HepG2 (cell line): ENCODE results near the gene C20orf202. TPM values are rescaled to one million over a fixed set of nuclear protein-coding genes. Genes with fewer than 3 reads are reported as not detected.

Experiments used
- ATAC-seq: fragments of 200-7000 bp; cut with Tn5 transposase; 3 replicates; pipeline ENCODE4 v1.9.1; 2020; ENCODE audit warnings: mild to moderate bottlenecking, moderate library complexity
- BruUV-seq: library from RNA; stranded (reverse); fragments of 400-500 nt; replicated peaks from 2 replicates; lab custom pipeline; 2021; lab: Mats Ljungman, UMichigan
- CTCF ChIA-PET: fragments of 300-600 bp; formaldehyde crosslinking; extraction: SDS; loops from one replicate; lab custom pipeline; 2021; ENCODE audit warnings: low total read pairs, inconsistent platforms, low intra/inter-chr PET ratio; lab: Yijun Ruan, JAX
- POLR2A ChIA-PET: fragments of 350-600 bp; sonication (Branson Sonifier 250); formaldehyde crosslinking; loops from one replicate; lab custom pipeline; 2020; ENCODE audit warnings: antibody characterized with exemption, inconsistent platforms; lab: Yijun Ruan, JAX
- DNase-seq: peaks from one replicate; pipeline ENCODE4 v3.0.0-alpha.2; 2015; ENCODE audit warnings: low spot score
- FAIRE-seq: peaks from 3 replicates; lab custom pipeline; 2011; peaks lifted over from hg19 to GRCh38; lab: Jason Lieb, UNC
- H2AFZ ChIP-seq: one replicate; pipeline ENCODE4 v1.6.1; 2011; ENCODE audit warnings: low read length, inconsistent platforms
- H3K27ac ChIP-seq: fragments of 300-600 bp; 3 replicates; pipeline ENCODE4 v1.8.0; 2011; ENCODE audit warnings: mixed run types, mild to moderate bottlenecking, mixed read lengths, low read length, inconsistent platforms; ENCODE audit not compliant: insufficient read depth; ENCODE audit errors: extremely low read length
- H3K27me3 ChIP-seq, 2 experiments: fragments of 200-600 bp in 1 of 2; 2 replicates in 1 of 2; 3 replicates in 1 of 2; pipeline versions ENCODE4 v1.6.0 to v1.8.0; 2011; ENCODE audit warnings: low read length in 2 of 2, mild to moderate bottlenecking in 2 of 2, moderate library complexity in 2 of 2, inconsistent platforms in 1 of 2; ENCODE audit not compliant: insufficient read depth in 2 of 2, control insufficient read depth in 1 of 2
- H3K36me3 ChIP-seq, 2 experiments: fragments of 200-600 bp in 1 of 2; replicated peaks in 1 of 2; 2 replicates in 1 of 2; 3 replicates in 1 of 2; pipeline versions ENCODE4 v1.5.1 to v1.8.0; 2011; ENCODE audit warnings: low read length in 2 of 2, inconsistent platforms in 1 of 2; ENCODE audit not compliant: insufficient read depth in 2 of 2, control insufficient read depth in 1 of 2
- H3K4me1 ChIP-seq: 2 replicates; pipeline ENCODE4 v1.5.1; 2012; ENCODE audit warnings: low read length, inconsistent platforms; ENCODE audit not compliant: insufficient read depth
- H3K4me2 ChIP-seq: 2 replicates; pipeline ENCODE4 v1.6.0; 2011; ENCODE audit warnings: low read depth, low read length, inconsistent platforms
- H3K4me3 ChIP-seq, 3 experiments: fragments of 200-600 bp in 1 of 3; sonication (generic), shearing (Covaris generic) in 1 of 3; replicated peaks in 1 of 3; 2 replicates each; pipeline ENCODE4 v1.5.1; 2011 to 2016; ENCODE audit warnings: low read length in 3 of 3, inconsistent platforms in 2 of 3, low read depth in 2 of 3, mild to moderate bottlenecking in 2 of 3, control low read depth in 1 of 3, mixed read lengths in 1 of 3; ENCODE audit not compliant: insufficient read depth in 1 of 3
- H3K79me2 ChIP-seq: one replicate; pipeline ENCODE4 v1.6.1; 2011; ENCODE audit warnings: low read length, inconsistent platforms; ENCODE audit not compliant: insufficient read depth
- H3K9ac ChIP-seq: 2 replicates; pipeline ENCODE4 v1.6.0; 2011; ENCODE audit warnings: mild to moderate bottlenecking, low read depth, low read length, inconsistent platforms; ENCODE audit not compliant: insufficient read depth
- H3K9me3 ChIP-seq: 2 replicates; pipeline ENCODE4 v1.5.1; 2012; ENCODE audit warnings: mild to moderate bottlenecking, low read length
- H4K20me1 ChIP-seq: 2 replicates; pipeline ENCODE4 v1.6.0; 2011; ENCODE audit warnings: inconsistent platforms, mild to moderate bottlenecking, low read length, moderate library complexity; ENCODE audit not compliant: insufficient read depth
- ARHGAP35 ChIP-seq: sonication (generic); formaldehyde crosslinking; IDR thresholded peaks from 2 replicates; pipeline ENCODE4 v1.9.0; 2022; ENCODE audit warnings: mild to moderate bottlenecking, inconsistent platforms, moderate library complexity, missing genetic modification reagents, borderline replicate concordance
- ETV6 ChIP-seq: sonication (generic); formaldehyde crosslinking; conservative IDR thresholded peaks from 2 replicates; pipeline ENCODE4 v1.4.0; 2020; ENCODE audit warnings: missing genetic modification reagents
- FOXC1 ChIP-seq: sonication (generic); formaldehyde crosslinking; IDR thresholded peaks from 2 replicates; pipeline ENCODE4 v1.8.0; 2022; ENCODE audit warnings: mild to moderate bottlenecking, missing genetic modification reagents, borderline replicate concordance
- HNF4A ChIP-seq: sonication (generic); formaldehyde crosslinking; IDR thresholded peaks from 2 replicates; pipeline ENCODE4 v1.4.0; 2020; ENCODE audit warnings: missing genetic modification reagents
- HNRNPK ChIP-seq: fragments of 200-400 bp; formaldehyde crosslinking; IDR thresholded peaks from 2 replicates; pipeline ENCODE4 v1.6.1; 2018; ENCODE audit warnings: low read length, low read depth, moderate library complexity, mild to moderate bottlenecking; ENCODE audit not compliant: poor library complexity, severe bottlenecking
- HOXA3 ChIP-seq: sonication (generic); formaldehyde crosslinking; IDR thresholded peaks from 2 replicates; pipeline ENCODE4 v1.5.0; 2020; ENCODE audit warnings: missing genetic modification reagents
- PCBP1 ChIP-seq: fragments of 200-400 bp; formaldehyde crosslinking; IDR thresholded peaks from 2 replicates; pipeline ENCODE4 v1.6.1; 2017; ENCODE audit warnings: mild to moderate bottlenecking, low read depth, low read length, borderline replicate concordance
- REPIN1 ChIP-seq: sonication (generic); formaldehyde crosslinking; IDR thresholded peaks from 2 replicates; pipeline ENCODE4 v1.8.0; 2022; ENCODE audit warnings: missing genetic modification reagents, low read depth, mild to moderate bottlenecking, borderline replicate concordance
- SAP130 ChIP-seq: IDR thresholded peaks from 2 replicates; pipeline ENCODE4 v1.6.1; 2016; ENCODE audit warnings: low read depth
- SP4 ChIP-seq: sonication (generic); formaldehyde crosslinking; IDR thresholded peaks from 2 replicates; pipeline ENCODE4 v1.8.1; 2023; ENCODE audit warnings: mild to moderate bottlenecking, missing genetic modification reagents
- TEF ChIP-seq: sonication (generic); formaldehyde crosslinking; IDR thresholded peaks from 2 replicates; pipeline ENCODE4 v1.5.0; 2020; ENCODE audit warnings: missing genetic modification reagents
- TRIM22 ChIP-seq: fragments of 450-650 bp; IDR thresholded peaks from 2 replicates; pipeline ENCODE4 v1.6.1; 2017
- ZFX ChIP-seq: sonication (generic); formaldehyde crosslinking; IDR thresholded peaks from 2 replicates; pipeline ENCODE4 v1.4.0; 2020; ENCODE audit warnings: mild to moderate bottlenecking, low read depth, missing genetic modification reagents, moderate library complexity
- ZNF225 ChIP-seq: sonication (generic); formaldehyde crosslinking; IDR thresholded peaks from 2 replicates; pipeline ENCODE4 v1.4.0; 2020; ENCODE audit warnings: mild to moderate bottlenecking, missing genetic modification reagents
- ZNF263 ChIP-seq: sonication (generic); formaldehyde crosslinking; IDR thresholded peaks from 2 replicates; pipeline ENCODE4 v1.4.0; 2020; ENCODE audit warnings: missing genetic modification reagents
- ZNF768 ChIP-seq: sonication (generic); formaldehyde crosslinking; IDR thresholded peaks from 2 replicates; pipeline ENCODE4 v1.4.0; 2020; ENCODE audit warnings: missing genetic modification reagents
- ZNF777 ChIP-seq: sonication (generic); formaldehyde crosslinking; IDR thresholded peaks from 2 replicates; pipeline ENCODE4 v1.4.0; 2020; ENCODE audit warnings: missing genetic modification reagents
- ZNF790 ChIP-seq: sonication (generic); formaldehyde crosslinking; IDR thresholded peaks from 2 replicates; pipeline ENCODE4 v1.8.0; 2022; ENCODE audit warnings: missing genetic modification reagents, mild to moderate bottlenecking, borderline replicate concordance
- WGBS: methylation state at CpG from one replicate; pipeline ENCODE4 v1.1.6; 2017; ENCODE audit warnings: low lambda C conversion rate; 5-methylcytosine and 5-hydroxymethylcytosine counted together
- in situ Hi-C: cut with HindIII; loops from 2 replicates; pipeline ENCODE4 v1.10.0; 2017; ENCODE audit warnings: low pct_unique_long_range_greater_than_20kb; ENCODE audit not compliant: extremely low pct_ligation_motif_present
- intact Hi-C: fragments of 100-400 bp; cut with micrococcal nuclease; formaldehyde crosslinking; loops from one replicate; pipeline ENCODE4 v1.10.0; 2022; ENCODE audit not compliant: unreplicated experiment
- polyA plus RNA-seq, 8 experiments: library from polyadenylated mRNA; depleted of rRNA in 3 of 8; stranded (reverse) in 7 of 8; unstranded in 1 of 8; fragments of >200 nt; fragmentation: Illumina TruSeq in 4 of 8; extraction: Trizol in 4 of 8; gene quantifications; 2 replicates each; pipeline versions ENCODE4 v1.2.1 to v1.2.3, GENCODE V29; 2011 to 2016; ENCODE audit warnings: low read depth in 4 of 8, missing spikeins in 1 of 8, mixed read lengths in 1 of 8; ENCODE audit not compliant: insufficient read depth in 1 of 8
- total RNA-seq, 5 experiments: library from RNA; depleted of rRNA; stranded (reverse); fragments of >200 nt; fragmentation: Illumina TruSeq; extraction: Trizol; gene quantifications; 2 replicates each; pipeline ENCODE4 v1.2.3, GENCODE V29; 2016; ENCODE audit warnings: low read depth in 1 of 5
- TF ChIP-seq, protein P1 (sequence below): sonication (generic); formaldehyde crosslinking; IDR thresholded peaks from 2 replicates; pipeline ENCODE4 v1.4.0; 2020; ENCODE audit warnings: missing genetic modification reagents
- TF ChIP-seq, protein P2 (sequence below): sonication (generic); formaldehyde crosslinking; IDR thresholded peaks from 2 replicates; pipeline ENCODE4 v1.8.0; 2022; ENCODE audit warnings: mild to moderate bottlenecking, missing genetic modification reagents, moderate library complexity

Gene C20orf202
- total and polyA plus RNA-seq, 2 of the 13 experiments (the other 11 are each of a cell fraction or from before 2014, with no cell fraction given) = 0.20 to 1.2 TPM

DNA sequence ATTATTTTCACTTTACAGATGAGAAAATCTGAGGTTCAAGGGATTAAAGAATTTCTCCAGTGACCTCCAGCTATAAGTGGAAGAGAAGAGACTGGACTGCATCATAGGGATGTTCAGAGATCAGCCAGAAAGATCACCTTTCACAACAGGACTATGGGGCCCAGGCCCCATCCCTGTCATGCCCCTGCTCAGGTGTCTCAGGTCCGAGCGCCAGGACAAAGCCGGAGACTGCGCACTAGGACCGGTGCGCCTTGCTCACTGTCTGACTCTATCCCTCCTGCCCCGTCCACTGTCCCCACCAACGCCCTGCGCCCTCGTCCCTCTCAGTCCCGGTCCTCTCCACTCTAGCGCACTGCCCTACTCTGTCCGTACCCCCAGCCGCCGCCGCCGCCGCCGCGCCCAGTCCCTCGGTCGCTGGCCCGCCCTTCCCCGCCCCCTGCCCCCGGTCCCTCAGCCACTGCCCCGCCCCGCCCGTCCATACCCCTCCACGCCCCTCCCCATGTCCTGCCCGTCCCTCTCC, 22.1 kb downstream of the C20orf202 start:
- H3K36me3 ChIP-seq = no peaks in the 10 kb centered on the region
- CTCF ChIA-PET = no interaction called here
- intact Hi-C loops = loop anchor here (5.0 kb wide), 1 partner anchor 103 kb away; no protein-coding TSS in a partner anchor
- peak overlapping the region; percentile 91 for H3K4me2 ChIP-seq
- H3K4me1 ChIP-seq = peaks cover 13% of the 10 kb centered on the region
- H3K27ac ChIP-seq = no peak overlapping the region
- POLR2A ChIA-PET = no interaction called here
- in situ Hi-C loops = no loop called here
- peak; percentile 91 for ATAC-seq
- H3K9me3 ChIP-seq = no peaks in the 10 kb centered on the region
- no peaks in the 10 kb centered on the region for H3K79me2 ChIP-seq
- peak overlapping the region; percentile 54 to 78 (median 55); a peak in 5 of 6 replicates for H3K4me3 ChIP-seq
- H3K27me3 ChIP-seq = peaks cover 4 to 27% of the 10 kb centered on the region in 2 experiments
- FAIRE-seq = no peak
- DNase-seq = peak; percentile 65
- H4K20me1 ChIP-seq = no peaks in the 10 kb centered on the region; the same call in 1 of the 2 replicates
- BruUV-seq = no TSS peak
- 4% methylated on average over 30 of the region's 30 CpGs for WGBS
- H2AFZ ChIP-seq = no peak overlapping the region
- peak overlapping the region; percentile 51; the same call in 1 of the 2 replicates for H3K9ac ChIP-seq
- TF ChIP-seq ZNF263 (CRISPR knock-in tag) = peak; percentile 74
- TF ChIP-seq ZNF790 (CRISPR knock-in tag) = no peak
- TF ChIP-seq ZFX (CRISPR knock-in tag) = 0 out of 2 replicates have a peak, but pooled peaks have one; percentile 14
- no peak for TF ChIP-seq ZNF777
- TF ChIP-seq REPIN1 (CRISPR knock-in tag) = 0 out of 2 replicates have a peak, but pooled peaks have one; percentile 33
- 0 out of 2 replicates have a peak, but pooled peaks have one; percentile 12 for TF ChIP-seq HOXA3 (CRISPR knock-in tag)
- peak; percentile 36; the same call in 1 of the 2 replicates for TF ChIP-seq SAP130 (CRISPR knock-in tag)
- TF ChIP-seq TEF (CRISPR knock-in tag) = no peak
- peak; percentile 64; the same call in 1 of the 2 replicates for TF ChIP-seq SP4
- TF ChIP-seq, protein P1, sequence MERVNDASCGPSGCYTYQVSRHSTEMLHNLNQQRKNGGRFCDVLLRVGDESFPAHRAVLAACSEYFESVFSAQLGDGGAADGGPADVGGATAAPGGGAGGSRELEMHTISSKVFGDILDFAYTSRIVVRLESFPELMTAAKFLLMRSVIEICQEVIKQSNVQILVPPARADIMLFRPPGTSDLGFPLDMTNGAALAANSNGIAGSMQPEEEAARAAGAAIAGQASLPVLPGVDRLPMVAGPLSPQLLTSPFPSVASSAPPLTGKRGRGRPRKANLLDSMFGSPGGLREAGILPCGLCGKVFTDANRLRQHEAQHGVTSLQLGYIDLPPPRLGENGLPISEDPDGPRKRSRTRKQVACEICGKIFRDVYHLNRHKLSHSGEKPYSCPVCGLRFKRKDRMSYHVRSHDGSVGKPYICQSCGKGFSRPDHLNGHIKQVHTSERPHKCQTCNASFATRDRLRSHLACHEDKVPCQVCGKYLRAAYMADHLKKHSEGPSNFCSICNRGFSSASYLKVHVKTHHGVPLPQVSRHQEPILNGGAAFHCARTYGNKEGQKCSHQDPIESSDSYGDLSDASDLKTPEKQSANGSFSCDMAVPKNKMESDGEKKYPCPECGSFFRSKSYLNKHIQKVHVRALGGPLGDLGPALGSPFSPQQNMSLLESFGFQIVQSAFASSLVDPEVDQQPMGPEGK (CRISPR knock-in tag) = peak; percentile 54
- TF ChIP-seq ZNF768 = peak; percentile 30; the same call in 1 of the 2 replicates
- TF ChIP-seq ARHGAP35 = no peak
- 0 out of 2 replicates have a peak, but pooled peaks have one; percentile 31 for TF ChIP-seq PCBP1
- TF ChIP-seq FOXC1 (CRISPR knock-in tag) = 0 out of 2 replicates have a peak, but pooled peaks have one; percentile 10
- TF ChIP-seq HNF4A (CRISPR knock-in tag) = peak; percentile 28; the same call in 1 of the 2 replicates
- TF ChIP-seq HNRNPK = peak; percentile 82
- TF ChIP-seq ETV6 = 0 out of 2 replicates have a peak, but pooled peaks have one; percentile 43
- TF ChIP-seq, protein P2, sequence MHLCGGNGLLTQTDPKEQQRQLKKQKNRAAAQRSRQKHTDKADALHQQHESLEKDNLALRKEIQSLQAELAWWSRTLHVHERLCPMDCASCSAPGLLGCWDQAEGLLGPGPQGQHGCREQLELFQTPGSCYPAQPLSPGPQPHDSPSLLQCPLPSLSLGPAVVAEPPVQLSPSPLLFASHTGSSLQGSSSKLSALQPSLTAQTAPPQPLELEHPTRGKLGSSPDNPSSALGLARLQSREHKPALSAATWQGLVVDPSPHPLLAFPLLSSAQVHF (CRISPR knock-in tag) = no peak
- no peak for TF ChIP-seq TRIM22
- TF ChIP-seq ZNF225 = 0 out of 2 replicates have a peak, but pooled peaks have one; percentile 52
